GM23338 (cell line): Measurements from ENCODE around the gene ZNG1C. TPM values are rescaled to one million over a fixed set of nuclear protein-coding genes. Genes with fewer than 3 reads are reported as not detected.
"Not testable (repeated sequence)": the region's sequence is repeated elsewhere in the genome, so short reads cannot be mapped to it uniquely, and the experiment has no call there.

Source experiments
- ATAC-seq: fragments of 200-7000 bp; cut with Tn5 transposase; 3 replicates; pipeline ENCODE4 v1.9.1; 2020
- DNase-seq: peaks from one replicate; pipeline ENCODE4 v3.0.0-alpha.2; 2015; ENCODE audit warnings: low spot score
- H2AFZ ChIP-seq: fragments of 200-600 bp; sonication (generic); 2 replicates; pipeline ENCODE4 v1.8.0; 2016; ENCODE audit warnings: antibody characterized with exemption, mild to moderate bottlenecking, moderate library complexity
- H3F3A ChIP-seq: fragments of 200-600 bp; sonication (generic); replicated peaks from 2 replicates; pipeline ENCODE4 v1.8.0; 2017; ENCODE audit warnings: antibody characterized with exemption, mixed run types, low read depth
- H3K27ac ChIP-seq: fragments of 200-600 bp; sonication (generic); 2 replicates; pipeline ENCODE4 v1.6.1; 2016; ENCODE audit warnings: low read depth
- H3K27me3 ChIP-seq: fragments of 200-600 bp; sonication (generic); 2 replicates; pipeline ENCODE4 v1.8.0; 2016; ENCODE audit warnings: mild to moderate bottlenecking, mixed run types, moderate library complexity; ENCODE audit not compliant: insufficient read depth
- H3K36me3 ChIP-seq: fragments of 200-600 bp; sonication (generic); 2 replicates; pipeline ENCODE4 v1.8.0; 2016; ENCODE audit warnings: mild to moderate bottlenecking; ENCODE audit not compliant: insufficient read depth
- H3K4me1 ChIP-seq: fragments of 200-600 bp; sonication (generic); 2 replicates; pipeline ENCODE4 v1.8.0; 2016; ENCODE audit warnings: mild to moderate bottlenecking, moderate library complexity; ENCODE audit not compliant: insufficient read depth
- H3K4me2 ChIP-seq: fragments of 200-600 bp; sonication (generic); 2 replicates; pipeline ENCODE4 v1.7.1; 2017; ENCODE audit warnings: mixed run types
- H3K4me3 ChIP-seq: fragments of 200-600 bp; sonication (generic); 2 replicates; pipeline ENCODE4 v1.6.1; 2016; ENCODE audit warnings: mixed run types
- H3K79me2 ChIP-seq: fragments of 200-600 bp; sonication (generic); replicated peaks from 2 replicates; pipeline ENCODE4 v1.8.0; 2017; ENCODE audit warnings: mild to moderate bottlenecking; ENCODE audit not compliant: insufficient read depth
- H3K9me2 ChIP-seq: fragments of 200-600 bp; sonication (generic); 2 replicates; pipeline ENCODE4 v1.8.0; 2017; ENCODE audit not compliant: insufficient read depth
- H4K20me1 ChIP-seq: fragments of 200-600 bp; sonication (generic); replicated peaks from 2 replicates; pipeline ENCODE4 v1.8.0; 2017; ENCODE audit warnings: mild to moderate bottlenecking; ENCODE audit not compliant: insufficient read depth
- H3K27ac Mint-ChIP-seq: 2 replicates; pipeline ENCODE4 v1.8.0; 2020; ENCODE audit warnings: inconsistent platforms, mild to moderate bottlenecking, moderate library complexity, mixed read lengths
- H3K27me3 Mint-ChIP-seq: 3 replicates; pipeline ENCODE4 v1.8.0; 2022; ENCODE audit warnings: low read depth, mild to moderate bottlenecking, moderate library complexity, mixed read lengths, inconsistent platforms; ENCODE audit not compliant: insufficient read depth, poor library complexity
- H3K36me3 Mint-ChIP-seq: 3 replicates; pipeline ENCODE4 v1.8.0; 2021; ENCODE audit warnings: low read depth, mild to moderate bottlenecking, inconsistent platforms, moderate library complexity, mixed read lengths
- H3K4me1 Mint-ChIP-seq: 3 replicates; pipeline ENCODE4 v1.8.0; 2020; ENCODE audit warnings: mild to moderate bottlenecking, inconsistent platforms, mixed read lengths
- H3K4me3 Mint-ChIP-seq: 3 replicates; pipeline ENCODE4 v1.8.0; 2021; ENCODE audit warnings: moderate library complexity, mild to moderate bottlenecking, inconsistent platforms, mixed read lengths
- H3K9me3 Mint-ChIP-seq: 3 replicates; pipeline ENCODE4 v1.8.0; 2020; ENCODE audit warnings: moderate library complexity, mild to moderate bottlenecking, inconsistent platforms, mixed read lengths
- CTCF ChIP-seq, 2 experiments: fragments of 200-600 bp in 1 of 2; sonication (generic) in 1 of 2; conservative IDR thresholded peaks; 2 replicates each; pipeline versions ENCODE4 v1.5.1 to v1.6.1; 2016 to 2017; ENCODE audit warnings: antibody characterized with exemption in 2 of 2, low read depth in 2 of 2, mild to moderate bottlenecking in 2 of 2, moderate library complexity in 1 of 2
- polyA plus RNA-seq: library from polyadenylated mRNA; unstranded; fragments of >200 nt; fragmentation: Nextera tagmentation; extraction: Ambion mirVana; gene quantifications from 2 replicates; pipeline ENCODE4 v1.2.1, GENCODE V29; 2016
- total RNA-seq: library from RNA; depleted of rRNA; stranded (reverse); fragments of >200 nt; shearing (Covaris generic); gene quantifications from 2 replicates; pipeline ENCODE4 v1.2.3, GENCODE V29; 2014

ZNG1C gene
- total and polyA plus RNA-seq, 2 experiments from 2014 or later, result 23.4 to 49.5 TPM

DNA sequence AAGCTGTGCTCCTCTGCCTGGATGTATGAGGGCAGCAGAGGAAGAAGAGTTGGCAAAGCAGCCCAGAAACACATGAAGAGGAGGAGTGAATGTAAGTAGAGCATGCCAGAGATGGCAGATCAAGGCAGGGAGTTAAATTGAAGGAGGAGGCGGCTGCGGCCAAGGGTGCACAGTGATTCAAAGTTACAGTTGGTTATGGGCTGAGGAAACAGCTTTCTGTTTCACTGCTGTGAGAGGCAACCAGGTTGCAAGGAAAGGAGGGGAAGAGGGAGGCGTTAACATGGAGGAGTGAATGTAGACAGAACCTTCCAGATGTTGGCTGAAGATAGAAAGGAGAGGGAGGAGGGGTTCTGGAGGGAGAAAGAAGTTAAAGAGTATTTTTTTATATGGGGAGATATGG, 94.2 kb downstream of the ZNG1C start:
- H3F3A ChIP-seq, H3K4me3 Mint-ChIP-seq, H3K27me3 Mint-ChIP-seq, H3K79me2 ChIP-seq, H3K4me1 Mint-ChIP-seq, H3K4me2 ChIP-seq, H3K27ac ChIP-seq, H3K4me3 ChIP-seq, H3K9me2 ChIP-seq, DNase-seq, H3K27ac Mint-ChIP-seq, H3K36me3 Mint-ChIP-seq, ATAC-seq, H2AFZ ChIP-seq, H3K4me1 ChIP-seq, H3K27me3 ChIP-seq, H4K20me1 ChIP-seq, H3K36me3 ChIP-seq, H3K9me3 Mint-ChIP-seq: not testable (repeated sequence)

DNA sequence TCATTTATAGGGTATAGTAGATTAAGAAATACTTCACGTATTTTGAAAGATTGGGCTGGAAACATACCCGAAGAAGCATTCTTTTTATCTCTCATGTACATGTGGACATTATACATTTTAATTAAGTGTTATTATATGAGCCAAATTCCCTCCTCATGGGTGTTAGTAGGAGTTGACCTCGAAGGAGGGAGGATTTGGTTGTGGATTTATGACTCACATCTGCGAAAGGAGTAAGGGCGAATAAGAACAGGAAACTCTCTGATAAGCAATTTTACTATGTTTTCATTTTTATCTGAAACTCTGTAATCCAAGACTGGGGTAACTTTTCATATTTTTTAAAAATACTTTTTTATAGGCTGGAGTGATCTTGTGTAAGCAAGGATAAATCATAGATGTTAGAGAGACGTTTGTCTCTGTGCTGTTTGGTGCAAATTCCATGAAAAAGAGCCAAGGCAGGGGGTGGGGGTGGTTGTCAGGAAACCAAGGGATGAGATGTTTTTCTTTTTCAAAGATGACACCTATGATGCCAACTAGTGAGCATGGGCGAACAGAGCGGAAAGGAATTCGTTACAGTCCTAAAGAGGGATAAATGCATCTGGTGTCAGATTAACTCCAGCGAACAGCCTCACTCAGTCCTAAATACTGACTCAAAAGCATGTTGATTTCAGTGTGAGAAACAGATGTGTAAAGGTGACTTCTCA, 95.0 kb downstream of the ZNG1C start:
- not testable (repeated sequence) for H3K4me1 Mint-ChIP-seq, H4K20me1 ChIP-seq, H3K4me3 Mint-ChIP-seq, H3K9me2 ChIP-seq, H3K4me2 ChIP-seq, DNase-seq, H3K9me3 Mint-ChIP-seq, H3K36me3 Mint-ChIP-seq, H3K27ac Mint-ChIP-seq, H3K27ac ChIP-seq, H3K27me3 Mint-ChIP-seq, H3K36me3 ChIP-seq, H3K4me1 ChIP-seq, H2AFZ ChIP-seq, H3K79me2 ChIP-seq, ATAC-seq, H3F3A ChIP-seq, H3K27me3 ChIP-seq, H3K4me3 ChIP-seq

DNA sequence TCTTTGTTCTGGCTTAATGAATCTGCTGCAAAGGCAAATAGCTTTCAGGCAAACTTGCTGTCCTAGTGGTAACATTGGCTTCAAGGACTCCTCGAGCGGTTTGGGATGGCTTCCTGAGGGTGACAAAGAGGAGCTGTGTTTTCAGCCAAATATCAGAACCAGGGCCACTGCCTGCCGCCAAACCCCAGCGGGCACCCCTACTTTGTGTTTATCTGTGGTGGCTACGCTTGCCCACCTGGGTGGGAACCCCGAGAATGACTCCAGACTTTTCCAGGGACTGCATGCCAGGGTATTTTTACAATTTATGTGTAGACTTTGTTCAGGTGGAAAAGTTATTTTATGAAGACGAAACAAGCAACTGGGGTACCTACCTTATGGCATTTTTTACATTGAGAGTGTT, 96.2 kb downstream of the ZNG1C start:
- not testable (repeated sequence) for DNase-seq, H3K27ac ChIP-seq, ATAC-seq, H3F3A ChIP-seq, H3K27ac Mint-ChIP-seq, H3K27me3 Mint-ChIP-seq, H3K9me3 Mint-ChIP-seq, H3K4me3 Mint-ChIP-seq, H3K4me3 ChIP-seq, H2AFZ ChIP-seq, H3K36me3 ChIP-seq, H3K9me2 ChIP-seq, H3K4me1 Mint-ChIP-seq, H3K36me3 Mint-ChIP-seq, H3K4me1 ChIP-seq, H3K79me2 ChIP-seq, H3K27me3 ChIP-seq, H3K4me2 ChIP-seq, H4K20me1 ChIP-seq

DNA sequence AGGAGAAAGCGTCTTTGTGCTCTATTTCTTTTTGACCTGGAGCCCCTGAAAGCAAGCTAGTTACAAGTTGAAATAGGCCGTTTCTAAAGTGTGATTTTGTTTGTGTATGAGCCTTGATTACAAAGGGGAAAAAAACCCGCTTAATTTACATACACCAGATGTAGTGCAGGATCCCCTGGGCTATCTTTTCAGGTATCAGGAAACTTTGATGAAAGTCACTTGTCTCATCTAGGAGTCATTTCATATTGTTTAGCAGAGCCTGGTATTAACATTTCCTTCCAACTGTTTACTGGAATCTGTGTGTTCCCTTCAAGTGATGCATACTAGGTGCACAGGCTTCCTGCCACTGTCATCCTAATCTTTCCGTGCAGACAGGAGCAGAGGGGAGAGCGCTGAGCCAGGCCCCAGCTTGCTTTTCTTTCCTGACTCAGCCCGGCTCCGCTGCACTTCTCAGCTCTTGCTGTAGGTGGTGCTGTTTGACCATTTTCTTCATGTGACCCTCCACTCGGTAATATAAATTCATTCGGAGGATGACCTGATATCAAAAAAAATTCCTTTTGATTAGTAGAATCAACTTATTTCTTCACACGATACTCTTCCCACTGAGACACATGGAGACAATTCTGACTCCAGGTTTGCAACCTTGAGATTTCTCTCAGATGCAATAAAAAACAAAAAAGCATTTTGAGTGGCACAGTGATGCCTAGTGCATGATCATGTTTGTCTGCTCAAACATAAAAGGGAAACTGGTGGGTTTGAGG, 100.7 kb downstream of the ZNG1C start:
- not testable (repeated sequence) for H3K9me3 Mint-ChIP-seq, H4K20me1 ChIP-seq, H2AFZ ChIP-seq, H3K27ac Mint-ChIP-seq, H3K9me2 ChIP-seq, H3K4me1 Mint-ChIP-seq, H3F3A ChIP-seq, H3K36me3 ChIP-seq, H3K36me3 Mint-ChIP-seq, H3K4me1 ChIP-seq, H3K27ac ChIP-seq, H3K4me3 Mint-ChIP-seq, H3K4me2 ChIP-seq, H3K4me3 ChIP-seq, DNase-seq, H3K79me2 ChIP-seq
- H3K27me3 Mint-ChIP-seq, result peaks cover 12% of the 10 kb centered on the region
- TF ChIP-seq CTCF (conservative IDR thresholded peaks at IDR 0.05; ENCODE audit: low read depth in 2 of 2), result peak in 1 of 2 experiments; percentile 23; a peak in 1 of 4 replicates
- peak; percentile 92 for ATAC-seq
- peaks cover 39% of the 10 kb centered on the region for H3K27me3 ChIP-seq

DNA sequence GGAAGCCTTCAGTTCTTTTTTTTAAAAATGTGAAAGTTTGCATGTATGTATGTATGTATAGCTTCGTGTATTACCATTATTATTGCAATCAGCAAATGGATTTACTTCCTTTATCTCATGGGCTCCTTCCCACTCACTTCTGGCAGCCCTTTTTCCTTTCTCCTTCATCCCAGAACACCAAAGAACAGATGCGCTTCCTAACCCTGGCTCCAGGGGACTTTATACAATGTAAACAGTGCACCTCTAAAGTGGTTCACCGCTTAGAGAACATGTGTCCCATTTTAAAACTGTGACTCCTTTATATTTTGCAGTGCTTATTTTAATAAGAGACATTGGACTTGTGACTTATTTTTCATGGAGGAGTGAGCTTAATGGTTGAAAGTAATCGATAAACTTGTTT, 101.5 kb downstream of the ZNG1C start:
- not testable (repeated sequence) for H3K9me2 ChIP-seq, H3K9me3 Mint-ChIP-seq, H3K4me1 ChIP-seq, DNase-seq, H2AFZ ChIP-seq, H3K27ac Mint-ChIP-seq, H3K27ac ChIP-seq, H4K20me1 ChIP-seq, H3K4me3 ChIP-seq, H3K79me2 ChIP-seq, H3K36me3 ChIP-seq, H3K4me2 ChIP-seq, H3F3A ChIP-seq, H3K36me3 Mint-ChIP-seq, H3K27me3 Mint-ChIP-seq, H3K4me1 Mint-ChIP-seq, H3K4me3 Mint-ChIP-seq
- H3K27me3 ChIP-seq, result peaks cover 39% of the 10 kb centered on the region
- ATAC-seq, result peak; percentile 56

GRCh38 chr9:68343992-68344391, 102.2 kb downstream of the ZNG1C start:
- H3K36me3 Mint-ChIP-seq, H4K20me1 ChIP-seq, H3K27ac ChIP-seq, ATAC-seq, H3K4me1 ChIP-seq, DNase-seq, H3K9me3 Mint-ChIP-seq, H3K4me2 ChIP-seq, H3K4me3 Mint-ChIP-seq, H3K9me2 ChIP-seq, H3K79me2 ChIP-seq, H2AFZ ChIP-seq, H3F3A ChIP-seq, H3K27ac Mint-ChIP-seq, H3K4me1 Mint-ChIP-seq, H3K27me3 Mint-ChIP-seq, H3K4me3 ChIP-seq, H3K36me3 ChIP-seq: not testable (repeated sequence)
- peaks cover 46% of the 10 kb centered on the region for H3K27me3 ChIP-seq
